NCI-H2227 (cell line): ENCODE data around the gene UPP1.
"Not testable (repeated sequence)": the region's sequence is repeated elsewhere in the genome, so short reads cannot be mapped to it uniquely, and the experiment has no call there.

Experiments
- DNase-seq: peaks from one replicate; lab custom pipeline; 2025; ENCODE audit not compliant: unreplicated experiment; lab: John Stamatoyannopoulos, UW

UPP1 gene

GRCh38 chr7:48110868-48111267, 21.8 kb downstream of the UPP1 start:
- no peak for DNase-seq

GRCh38 chr7:48111596-48111995, 22.5 kb downstream of the UPP1 start:
- DNase-seq: no peak

GRCh38 chr7:48112401-48113165, 23.5 kb downstream of the UPP1 start:
- no peak for DNase-seq

GRCh38 chr7:48113275-48113674, 24.2 kb downstream of the UPP1 start:
- DNase-seq: no peak

GRCh38 chr7:48114115-48114514, 25.1 kb downstream of the UPP1 start:
- DNase-seq: no peak

- DNase-seq: no peak
Observed at GRCh38 chr7:48114589-48114988, 25.5 kb downstream of the UPP1 start.

GRCh38 chr7:48116043-48116442, 27.0 kb downstream of the UPP1 start:
- no peak for DNase-seq

- DNase-seq: no peak
Observed at GRCh38 chr7:48118041-48118440, 29.0 kb downstream of the UPP1 start.

GRCh38 chr7:48120536-48120935, 31.5 kb downstream of the UPP1 start:
- DNase-seq: not testable (repeated sequence)

- no peak for DNase-seq
Observed at GRCh38 chr7:48126037-48126436, 37.0 kb downstream of the UPP1 start.

- no peak for DNase-seq
Observed at GRCh38 chr7:48130658-48131108, 41.6 kb downstream of the UPP1 start.

GRCh38 chr7:48132792-48133191, 43.7 kb downstream of the UPP1 start:
- no peak for DNase-seq

GRCh38 chr7:48139459-48139858, 50.4 kb downstream of the UPP1 start:
- no peak for DNase-seq

GRCh38 chr7:48140001-48140681, 51.1 kb downstream of the UPP1 start:
- no peak for DNase-seq

GRCh38 chr7:48141521-48141920, 52.5 kb downstream of the UPP1 start:
- no peak for DNase-seq

- DNase-seq: no peak
Observed at GRCh38 chr7:48144291-48144768, 55.3 kb downstream of the UPP1 start.

GRCh38 chr7:48147078-48147591, 58.1 kb downstream of the UPP1 start:
- no peak for DNase-seq

- not testable (repeated sequence) for DNase-seq
Observed at GRCh38 chr7:48147690-48148089, 58.6 kb downstream of the UPP1 start.

GRCh38 chr7:48148311-48148710, 59.2 kb downstream of the UPP1 start:
- no peak for DNase-seq

- DNase-seq: no peak
Observed at GRCh38 chr7:48149058-48149457, 60.0 kb downstream of the UPP1 start.

GRCh38 chr7:48150086-48150485, 61.0 kb downstream of the UPP1 start:
- DNase-seq: no peak

- no peak for DNase-seq
Observed at GRCh38 chr7:48154792-48155413, 65.8 kb downstream of the UPP1 start.
